Measurements from ENCODE around the gene ARHGAP42.
"Not testable (repeated sequence)": the region's sequence is repeated elsewhere in the genome, so short reads cannot be mapped to it uniquely, and the experiment has no call there.

ARHGAP42 gene

GRCh38 chr11:100719809-100720221 is 32.7 kb downstream of the ARHGAP42 start:
- peak; percentile 70 to 76 for DNase-seq (ENCODE audit: low read depth in 2 of 2)

GRCh38 chr11:100726680-100727079 is 39.6 kb downstream of the ARHGAP42 start:
- DNase-seq (ENCODE audit: low read depth in 2 of 2): no peak

GRCh38 chr11:100727410-100727809 is 40.3 kb downstream of the ARHGAP42 start:
- no peak for DNase-seq (ENCODE audit: low read depth in 2 of 2)

GRCh38 chr11:100730266-100730665 is 43.2 kb downstream of the ARHGAP42 start:
- peak; percentile 93 for DNase-seq (ENCODE audit: low read depth in 2 of 2)

- DNase-seq (ENCODE audit: low read depth in 2 of 2): no peak
Observed at GRCh38 chr11:100731471-100731870, 44.4 kb downstream of the ARHGAP42 start.

GRCh38 chr11:100732949-100733348 is 45.9 kb downstream of the ARHGAP42 start:
- DNase-seq (ENCODE audit: low read depth in 2 of 2): no peak

GRCh38 chr11:100734743-100735527 is 47.8 kb downstream of the ARHGAP42 start:
- DNase-seq (ENCODE audit: low read depth in 2 of 2): no peak

- no peak for DNase-seq (ENCODE audit: low read depth in 2 of 2)
Observed at GRCh38 chr11:100735949-100736675, 49.0 kb downstream of the ARHGAP42 start.

GRCh38 chr11:100738701-100739270 is 51.7 kb downstream of the ARHGAP42 start:
- no peak for DNase-seq (ENCODE audit: low read depth in 2 of 2)

GRCh38 chr11:100739666-100740065 is 52.6 kb downstream of the ARHGAP42 start:
- peak; percentile 46 to 49 for DNase-seq (ENCODE audit: low read depth in 2 of 2)

- peak in 1 of 2 experiments; percentile 37 for DNase-seq (ENCODE audit: low read depth in 2 of 2)
Observed at GRCh38 chr11:100740440-100740839, 53.4 kb downstream of the ARHGAP42 start.

- no peak for DNase-seq (ENCODE audit: low read depth in 2 of 2)
Observed at GRCh38 chr11:100741866-100742625, 55.0 kb downstream of the ARHGAP42 start.

GRCh38 chr11:100746448-100746847 is 59.4 kb downstream of the ARHGAP42 start:
- no peak for DNase-seq (ENCODE audit: low read depth in 2 of 2)

GRCh38 chr11:100748153-100748552 is 61.1 kb downstream of the ARHGAP42 start:
- DNase-seq (ENCODE audit: low read depth in 2 of 2): no peak

- not testable (repeated sequence) for DNase-seq (ENCODE audit: low read depth in 2 of 2)
Observed at GRCh38 chr11:100749887-100750565, 62.9 kb downstream of the ARHGAP42 start.

GRCh38 chr11:100750566-100750891 is 63.4 kb downstream of the ARHGAP42 start:
- DNase-seq (ENCODE audit: low read depth in 2 of 2): not testable (repeated sequence)

- DNase-seq (ENCODE audit: low read depth in 2 of 2): no peak
Observed at GRCh38 chr11:100752371-100753171, 65.5 kb downstream of the ARHGAP42 start.

GRCh38 chr11:100753172-100753543 is 66.1 kb downstream of the ARHGAP42 start:
- DNase-seq (ENCODE audit: low read depth in 2 of 2): no peak

- DNase-seq (ENCODE audit: low read depth in 2 of 2): no peak
Observed at GRCh38 chr11:100753571-100753970, 66.5 kb downstream of the ARHGAP42 start.

- DNase-seq (ENCODE audit: low read depth in 2 of 2): no peak
Observed at GRCh38 chr11:100756559-100756958, 69.5 kb downstream of the ARHGAP42 start.

- no peak for DNase-seq (ENCODE audit: low read depth in 2 of 2)
Observed at GRCh38 chr11:100757646-100758045, 70.6 kb downstream of the ARHGAP42 start.
